Stimulated activated CD8-positive, alpha-beta memory T cell treated with anti-CD3 and anti-CD28 coated beads, Interleukin-2, amount 100 ng/mL, for 48 hours (primary cell): ENCODE results near the gene SAAL1.

Source experiments
- DNase-seq, 2 donors: peaks; one replicate each; pipeline ENCODE4 v3.0.0-alpha.2; 2020; ENCODE audit warnings: low read depth in 2 of 2

Gene SAAL1

DNA sequence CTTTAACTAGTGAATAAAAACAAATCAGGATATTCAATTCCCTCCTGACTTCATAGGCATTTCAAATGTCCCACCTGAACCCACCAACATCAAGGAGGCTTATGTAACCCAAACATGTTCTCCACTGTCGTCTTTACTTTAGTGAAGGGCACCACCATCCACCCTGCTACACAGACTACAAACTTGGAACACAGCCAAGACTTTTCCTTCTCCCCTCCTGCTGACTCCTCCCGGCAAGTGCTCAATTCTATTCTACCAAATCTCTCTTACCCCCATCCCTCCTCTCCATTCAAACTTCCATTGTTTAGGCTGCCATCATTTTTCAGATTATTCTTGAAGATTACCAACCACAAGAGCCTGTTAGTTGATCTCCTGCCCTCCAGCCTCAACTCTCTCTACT is 24.3 kb downstream of the SAAL1 start:
- DNase-seq = no peak

DNA sequence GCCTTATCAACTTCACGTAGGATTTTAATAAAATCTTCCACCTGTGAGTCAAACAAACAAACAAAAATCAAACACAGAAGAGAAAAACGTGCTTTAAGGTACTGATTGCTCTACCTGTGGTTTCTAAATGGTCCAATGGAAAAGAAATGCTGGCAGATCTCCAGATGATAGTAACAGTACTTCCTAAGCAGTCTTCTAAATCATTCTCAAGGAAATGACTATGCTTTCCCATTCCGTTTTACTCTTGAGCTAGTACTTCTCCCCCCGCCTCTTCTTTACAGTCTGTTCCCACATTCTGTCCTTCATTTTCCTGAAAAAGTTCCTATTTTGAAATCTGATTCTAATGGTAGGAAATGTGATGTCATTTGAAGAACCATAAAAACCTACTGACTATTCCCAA is 25.4 kb downstream of the SAAL1 start:
- DNase-seq = no peak

DNA sequence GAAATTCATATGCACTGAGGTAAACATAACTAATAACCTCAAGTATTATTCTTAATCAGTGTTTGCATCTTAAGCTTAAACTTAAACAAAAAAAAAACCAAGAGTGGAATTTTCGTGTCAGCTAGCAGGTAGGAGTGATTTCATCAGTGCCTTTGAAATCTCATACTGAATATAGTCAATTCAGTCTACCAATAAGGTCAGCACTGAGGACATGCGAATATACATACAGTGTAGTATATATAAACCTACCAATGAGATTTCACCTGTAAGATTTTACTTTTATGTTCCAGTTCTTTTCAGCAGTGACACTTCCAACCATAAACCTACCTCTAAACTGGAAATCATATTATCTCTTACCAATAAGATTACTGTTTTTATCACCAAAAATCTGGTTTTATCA is 27.0 kb downstream of the SAAL1 start:
- no peak for DNase-seq

- DNase-seq = no peak
These were observed 30.4 kb downstream of the SAAL1 start for GRCh38 chr11:18075444-18075843.

DNA sequence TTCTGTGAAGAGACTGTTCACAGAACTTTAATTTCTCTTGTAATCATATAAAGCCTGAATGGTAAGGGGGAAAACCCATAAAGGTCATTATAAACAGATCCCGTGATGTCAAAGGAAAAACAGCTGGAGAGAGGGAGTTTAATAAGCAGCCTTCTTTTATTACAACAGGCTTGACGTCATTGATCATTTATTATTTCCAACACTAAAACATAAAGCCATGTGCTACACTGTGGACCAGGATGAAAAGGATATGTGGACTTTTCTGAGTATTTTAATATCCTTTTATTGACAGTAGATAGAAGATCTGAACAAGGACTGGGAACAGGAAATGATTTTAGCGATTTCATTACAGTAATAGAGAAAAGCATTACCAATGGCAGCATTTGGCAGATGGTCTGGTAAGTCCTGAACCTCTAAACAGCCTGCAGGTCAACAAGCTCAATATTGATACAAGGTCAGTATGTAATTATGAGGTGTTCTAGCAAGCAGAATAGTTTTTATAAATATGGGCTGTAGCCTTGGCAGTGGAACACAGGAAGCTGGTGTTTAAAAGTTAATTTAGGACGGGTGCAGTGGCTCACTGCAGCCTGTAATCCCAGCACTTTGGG is 34.7 kb downstream of the SAAL1 start:
- DNase-seq = no peak

GRCh38 chr11:18067372-18067771 is 38.5 kb downstream of the SAAL1 start:
- no peak for DNase-seq

GRCh38 chr11:18066626-18067025 is 39.3 kb downstream of the SAAL1 start:
- no peak for DNase-seq

GRCh38 chr11:18065572-18065971 is 40.3 kb downstream of the SAAL1 start:
- no peak for DNase-seq

DNA sequence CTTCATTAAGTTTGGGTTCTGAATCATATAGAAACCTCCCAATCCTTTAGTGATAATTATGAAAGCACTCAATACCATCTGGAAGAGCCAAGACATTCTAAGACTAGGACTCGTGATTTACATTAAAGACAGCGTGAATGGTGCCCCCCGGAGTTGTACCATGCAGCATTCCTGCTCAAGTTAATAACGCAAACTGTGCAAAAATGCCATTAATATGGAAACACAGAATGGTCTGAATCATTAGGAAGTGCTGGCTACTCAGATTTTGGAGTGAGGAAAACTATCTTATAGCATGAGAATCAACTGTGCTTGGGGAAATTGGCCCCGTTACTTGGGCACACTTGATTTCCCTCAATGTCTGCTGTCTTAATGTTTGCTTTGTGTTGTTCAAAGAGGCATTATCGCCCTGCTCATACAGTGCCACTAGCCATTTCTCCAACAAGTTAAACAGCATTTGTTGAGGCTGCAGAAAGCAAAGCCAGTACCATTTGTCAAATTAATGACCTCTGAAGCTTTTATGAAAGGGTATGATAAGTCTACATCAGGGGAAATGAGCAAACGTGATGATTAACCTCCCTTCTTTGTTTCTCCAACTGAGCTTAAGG is 41.3 kb downstream of the SAAL1 start:
- DNase-seq = no peak

GRCh38 chr11:18063862-18064434 is 41.9 kb downstream of the SAAL1 start:
- no peak for DNase-seq

DNA sequence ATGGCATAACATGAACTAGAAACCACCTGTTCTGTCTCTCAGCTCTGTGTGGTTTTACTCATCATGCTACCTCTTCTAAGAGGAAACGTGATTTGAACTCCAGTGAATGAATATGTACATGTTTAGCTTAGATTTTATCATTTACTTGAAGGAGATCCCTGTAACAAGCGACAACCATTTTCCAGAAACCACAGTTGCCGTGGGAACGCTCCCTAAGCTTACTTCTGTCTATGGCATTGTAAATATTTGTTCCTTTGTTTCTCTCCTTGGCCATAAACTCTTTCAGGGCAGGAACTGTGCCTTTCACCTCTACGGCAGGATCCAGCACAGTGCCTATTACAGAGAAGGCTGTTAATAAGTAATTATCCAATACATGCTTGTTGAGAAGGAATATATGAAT is 42.8 kb downstream of the SAAL1 start:
- no peak for DNase-seq

- DNase-seq = no peak
These were observed 44.5 kb downstream of the SAAL1 start for GRCh38 chr11:18061351-18061750.

DNA sequence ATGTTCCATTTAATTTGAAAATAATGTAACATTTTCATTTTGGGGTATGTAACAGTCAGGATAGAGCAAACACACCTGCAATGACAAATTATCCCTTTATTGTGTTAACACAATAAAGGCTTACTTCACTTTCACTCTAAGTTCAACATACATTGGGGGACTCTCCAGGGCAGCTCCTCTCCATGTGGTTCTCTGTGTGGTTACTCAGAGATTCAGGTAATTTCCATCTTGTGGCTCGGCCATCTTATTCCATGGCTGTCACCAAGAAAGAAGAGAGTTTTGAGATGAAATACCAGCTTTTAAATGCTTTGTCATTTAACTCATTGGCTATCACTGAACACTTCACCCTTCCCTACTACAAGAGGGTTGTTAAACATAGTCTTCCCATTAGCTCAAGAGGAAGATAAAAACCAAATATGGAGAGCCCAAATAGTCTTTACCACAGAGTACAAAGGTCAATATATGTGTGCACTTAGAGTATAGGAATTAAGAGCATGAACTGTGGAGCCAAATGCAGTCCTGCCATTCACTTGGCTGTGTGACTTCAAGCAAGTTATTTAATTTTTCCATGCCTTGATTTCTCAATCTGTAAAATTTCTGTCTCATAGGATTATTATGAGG is 49.2 kb downstream of the SAAL1 start:
- no peak for DNase-seq

- DNase-seq = no peak
These were observed 51.3 kb downstream of the SAAL1 start for GRCh38 chr11:18054511-18055103.

- no peak for DNase-seq
These were observed 55.0 kb downstream of the SAAL1 start for GRCh38 chr11:18050848-18051247.

- no peak for DNase-seq
These were observed 59.6 kb downstream of the SAAL1 start, which contains the start of gene TPH1 for GRCh38 chr11:18046116-18046777. Gene TPH1, minus strand, starts transcription at chr11:18046269. Its CDS starts 5,507 bp downstream, at chr11:18040762.

GRCh38 chr11:18036456-18036855 is 69.4 kb downstream of the SAAL1 start:
- no peak for DNase-seq
